DOHH2 (cell line): ENCODE measurements around the gene DBN1.

ENCODE experiments used
- CTCF ChIP-seq: fragments of 200-600 bp; sonication (generic); IDR thresholded peaks from one replicate; pipeline ENCODE4 v1.5.1; 2014; ENCODE audit warnings: antibody characterized with exemption, mild to moderate bottlenecking, low read depth, low read length; ENCODE audit not compliant: poor library complexity, severe bottlenecking
- EZH2phosphoT487 ChIP-seq: fragments of 200-600 bp; sonication (generic); IDR thresholded peaks from 2 replicates; pipeline ENCODE4 v1.6.1; 2017; ENCODE audit warnings: borderline replicate concordance, mild to moderate bottlenecking, antibody characterized with exemption, low read length, moderate library complexity, mixed read lengths

GRCh38 chr5:177423671-177424070 lies 49.8 kb downstream of the DBN1 start:
- TF ChIP-seq CTCF (no peak), EZH2phosphoT487 (no peak)
